Parathyroid adenoma (tissue), 2 donors: ENCODE results near the gene KDM7A.

Source experiments
- H2AFZ ChIP-seq: fragments of 300-600 bp; sonication (generic); one replicate; pipeline ENCODE4 v1.7.0; 2017; ENCODE audit warnings: antibody characterized with exemption, mild to moderate bottlenecking
- H3K27ac ChIP-seq: fragments of 300-600 bp; sonication (generic); one replicate; pipeline ENCODE4 v1.7.0; 2017
- H3K27me3 ChIP-seq: fragments of 300-600 bp; sonication (generic); one replicate; pipeline ENCODE4 v1.7.0; 2017; ENCODE audit warnings: low read length; ENCODE audit not compliant: control insufficient read depth, insufficient read depth
- H3K36me3 ChIP-seq: fragments of 300-600 bp; sonication (generic); one replicate; pipeline ENCODE4 v1.7.0; 2017; ENCODE audit warnings: low read length; ENCODE audit not compliant: control insufficient read depth, insufficient read depth
- H3K4me1 ChIP-seq: fragments of 300-600 bp; sonication (generic); one replicate; pipeline ENCODE4 v1.7.0; 2017; ENCODE audit warnings: control low read depth
- H3K4me2 ChIP-seq: fragments of 300-600 bp; sonication (generic); one replicate; pipeline ENCODE4 v1.7.0; 2017; ENCODE audit warnings: low read length
- H3K4me3 ChIP-seq: fragments of 300-600 bp; sonication (generic); one replicate; pipeline ENCODE4 v1.7.0; 2017; ENCODE audit warnings: low read depth, low read length
- H3K79me2 ChIP-seq: fragments of 300-600 bp; sonication (generic); one replicate; pipeline ENCODE4 v1.7.0; 2017; ENCODE audit warnings: control low read depth
- H3K9ac ChIP-seq: fragments of 300-600 bp; sonication (generic); one replicate; pipeline ENCODE4 v1.7.0; 2017; ENCODE audit warnings: mild to moderate bottlenecking
- H3K9me3 ChIP-seq: fragments of 300-600 bp; sonication (generic); one replicate; pipeline ENCODE4 v1.7.0; 2017; ENCODE audit warnings: low read length; ENCODE audit not compliant: control insufficient read depth
- TF ChIP-seq, protein P1 (sequence below): fragments of 300-600 bp; sonication (generic); IDR thresholded peaks from one replicate; pipeline ENCODE4 v1.7.0; 2017; ENCODE audit warnings: antibody characterized with exemption, mild to moderate bottlenecking
- donor health status: primary hyperparathyroidism.

The KDM7A gene

GRCh38 chr7:140082770-140083169 lies 94.0 kb downstream of the KDM7A start:
- H3K9ac ChIP-seq = no peak overlapping the region
- H3K36me3 ChIP-seq = no peaks in the 10 kb centered on the region
- TF ChIP-seq, protein P1, sequence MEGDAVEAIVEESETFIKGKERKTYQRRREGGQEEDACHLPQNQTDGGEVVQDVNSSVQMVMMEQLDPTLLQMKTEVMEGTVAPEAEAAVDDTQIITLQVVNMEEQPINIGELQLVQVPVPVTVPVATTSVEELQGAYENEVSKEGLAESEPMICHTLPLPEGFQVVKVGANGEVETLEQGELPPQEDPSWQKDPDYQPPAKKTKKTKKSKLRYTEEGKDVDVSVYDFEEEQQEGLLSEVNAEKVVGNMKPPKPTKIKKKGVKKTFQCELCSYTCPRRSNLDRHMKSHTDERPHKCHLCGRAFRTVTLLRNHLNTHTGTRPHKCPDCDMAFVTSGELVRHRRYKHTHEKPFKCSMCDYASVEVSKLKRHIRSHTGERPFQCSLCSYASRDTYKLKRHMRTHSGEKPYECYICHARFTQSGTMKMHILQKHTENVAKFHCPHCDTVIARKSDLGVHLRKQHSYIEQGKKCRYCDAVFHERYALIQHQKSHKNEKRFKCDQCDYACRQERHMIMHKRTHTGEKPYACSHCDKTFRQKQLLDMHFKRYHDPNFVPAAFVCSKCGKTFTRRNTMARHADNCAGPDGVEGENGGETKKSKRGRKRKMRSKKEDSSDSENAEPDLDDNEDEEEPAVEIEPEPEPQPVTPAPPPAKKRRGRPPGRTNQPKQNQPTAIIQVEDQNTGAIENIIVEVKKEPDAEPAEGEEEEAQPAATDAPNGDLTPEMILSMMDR = no peak
- H3K4me2 ChIP-seq = no peak overlapping the region
- no peaks in the 10 kb centered on the region for H3K27me3 ChIP-seq
- H3K4me1 ChIP-seq = no peaks in the 10 kb centered on the region
- no peak overlapping the region for H3K27ac ChIP-seq
- no peak overlapping the region for H3K4me3 ChIP-seq
- H2AFZ ChIP-seq = no peak overlapping the region
- no peaks in the 10 kb centered on the region for H3K9me3 ChIP-seq
- H3K79me2 ChIP-seq = no peaks in the 10 kb centered on the region

- Histone ChIP-seq H3K79me2 (no peaks in the 10 kb centered on the region), H3K4me2 (no peak overlapping the region), H3K4me1 (no peaks in the 10 kb centered on the region), H3K9me3 (no peaks in the 10 kb centered on the region), H3K9ac (no peak overlapping the region), H3K27ac (no peak overlapping the region), H3K4me3 (no peak overlapping the region), H3K36me3 (no peaks in the 10 kb centered on the region), H3K27me3 (no peaks in the 10 kb centered on the region), H2AFZ (no peak overlapping the region)
- TF ChIP-seq, protein P1 = no peak
Observed at GRCh38 chr7:140081774-140082425, 94.9 kb downstream of the KDM7A start.

DNA sequence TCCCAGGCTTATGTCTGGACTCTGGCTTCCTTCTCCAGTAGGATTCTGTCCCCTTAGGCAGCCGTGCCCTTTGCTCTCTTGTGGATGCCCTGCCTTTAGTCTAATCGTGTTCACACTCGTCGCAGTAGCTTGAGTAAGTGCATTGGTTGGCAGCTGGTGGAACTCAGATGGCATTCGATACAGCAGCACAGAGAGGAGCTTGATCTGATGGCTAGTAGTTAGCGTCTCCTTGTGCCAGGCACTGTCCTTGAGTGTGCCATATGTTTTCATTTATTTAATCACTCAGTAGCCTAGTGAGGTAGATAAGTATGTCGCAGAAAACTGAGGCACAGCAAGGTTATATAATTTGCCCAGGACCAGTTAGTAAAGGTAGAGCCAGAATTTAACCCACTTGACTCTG lies 95.9 kb downstream of the KDM7A start:
- TF ChIP-seq, protein P1 = no peak
- H3K36me3 ChIP-seq = no peaks in the 10 kb centered on the region
- no peak overlapping the region for H3K4me2 ChIP-seq
- H2AFZ ChIP-seq = no peak overlapping the region
- H3K9me3 ChIP-seq = no peaks in the 10 kb centered on the region
- no peaks in the 10 kb centered on the region for H3K27me3 ChIP-seq
- H3K79me2 ChIP-seq = no peaks in the 10 kb centered on the region
- no peak overlapping the region for H3K9ac ChIP-seq
- H3K4me3 ChIP-seq = no peak overlapping the region
- H3K27ac ChIP-seq = no peak overlapping the region
- H3K4me1 ChIP-seq = no peaks in the 10 kb centered on the region

DNA sequence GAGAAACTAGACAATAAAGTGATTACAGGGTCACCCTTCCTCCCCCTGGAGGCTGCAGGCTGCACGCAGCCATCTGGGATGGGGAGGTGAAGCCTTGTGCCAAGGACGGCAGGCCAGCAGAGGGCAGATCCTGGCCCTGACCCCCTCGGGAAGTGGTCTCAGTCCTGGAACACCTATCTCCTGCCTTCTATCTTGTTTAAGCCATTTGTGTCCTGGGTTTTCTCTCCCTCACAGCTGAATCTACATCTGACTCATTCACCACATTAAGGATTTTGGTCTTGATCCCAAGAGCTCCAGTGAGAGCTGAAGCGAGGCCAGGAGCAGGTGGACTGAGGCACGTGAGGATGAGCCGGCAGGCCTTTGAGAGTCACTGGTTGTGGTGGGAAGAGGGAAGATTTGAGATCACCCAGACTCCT lies 97.7 kb downstream of the KDM7A start:
- Histone ChIP-seq H3K27me3 (no peaks in the 10 kb centered on the region), H3K4me3 (no peak overlapping the region), H3K27ac (no peak overlapping the region), H3K36me3 (no peaks in the 10 kb centered on the region), H3K4me1 (no peaks in the 10 kb centered on the region), H3K9ac (no peak overlapping the region), H3K79me2 (no peaks in the 10 kb centered on the region), H2AFZ (no peak overlapping the region), H3K9me3 (no peaks in the 10 kb centered on the region), H3K4me2 (no peak overlapping the region)
- TF ChIP-seq, protein P1 = no peak

- no peak overlapping the region for H3K9ac ChIP-seq
- H3K79me2 ChIP-seq = no peaks in the 10 kb centered on the region
- TF ChIP-seq, protein P1 = no peak
- no peak overlapping the region for H3K4me3 ChIP-seq
- H3K4me2 ChIP-seq = no peak overlapping the region
- no peaks in the 10 kb centered on the region for H3K27me3 ChIP-seq
- no peaks in the 10 kb centered on the region for H3K9me3 ChIP-seq
- no peaks in the 10 kb centered on the region for H3K36me3 ChIP-seq
- H3K27ac ChIP-seq = no peak overlapping the region
- no peak overlapping the region for H2AFZ ChIP-seq
- H3K4me1 ChIP-seq = no peaks in the 10 kb centered on the region
Observed at GRCh38 chr7:140078392-140078791, 98.4 kb downstream of the KDM7A start.
